Measurements from ENCODE around the gene KDM4C. TPM values are rescaled to one million over a fixed set of nuclear protein-coding genes. Genes with fewer than 3 reads are reported as not detected.

Gene KDM4C
- polyA plus RNA-seq, 2 of the 4 experiments (the other 2 are of a cell fraction), result 9.6 to 15.6 TPM

- POLR2A ChIA-PET, result no interaction called here
- TF ChIP-seq FOSB (CRISPR knock-in tag; IDR thresholded peaks at IDR 0.05), result no peak
- no peak for TF ChIP-seq FOXS1 (CRISPR knock-in tag; IDR thresholded peaks at IDR 0.05)
- no peak for ATAC-seq
- H3K9me3 ChIP-seq, result no peaks in the 10 kb centered on the region
- H3K4me2 ChIP-seq, result no peak overlapping the region
- no peaks in the 10 kb centered on the region for H3K4me1 ChIP-seq
- H3K4me3 ChIP-seq, result no peak overlapping the region
- H3K27ac ChIP-seq, result no peak overlapping the region
- no peak for FAIRE-seq
- no peak for DNase-seq (ENCODE audit: low read depth in 1 of 2, low spot score in 1 of 2)
- CTCF ChIA-PET, result no interaction called here
Observed at GRCh38 chr9:6920041-6920440, 162.3 kb downstream of the KDM4C start.

- H3K4me3 ChIP-seq, result no peak overlapping the region
- no peak for TF ChIP-seq HOXA7 (CRISPR knock-in tag; IDR thresholded peaks at IDR 0.05)
- ChIA-PET CTCF (no interaction called here), POLR2A (no interaction called here)
- ATAC-seq, result no peak
- H3K9me3 ChIP-seq, result no peaks in the 10 kb centered on the region
- H3K27ac ChIP-seq, result no peak overlapping the region
- H3K4me1 ChIP-seq, result no peaks in the 10 kb centered on the region
- DNase-seq (ENCODE audit: low read depth in 1 of 2, low spot score in 1 of 2), result no peak
- FAIRE-seq, result no peak
- WGBS (ENCODE audit: missing lambda C conversion rate), result 91% methylated on average over 5 of the region's 5 CpGs
- H3K4me2 ChIP-seq, result no peak overlapping the region
Observed at GRCh38 chr9:6921315-6921714, 163.5 kb downstream of the KDM4C start.

GRCh38 chr9:6922124-6922676 lies 164.4 kb downstream of the KDM4C start:
- no peak for ATAC-seq
- CTCF ChIA-PET, result no interaction called here
- FAIRE-seq, result no peak
- Histone ChIP-seq H3K4me3 (no peak overlapping the region), H3K9me3 (no peaks in the 10 kb centered on the region), H3K27ac (no peak overlapping the region), H3K4me1 (no peaks in the 10 kb centered on the region), H3K4me2 (no peak overlapping the region)
- POLR2A ChIA-PET, result no interaction called here
- WGBS (ENCODE audit: missing lambda C conversion rate), result 100% methylated on average over 2 of the region's 2 CpGs
- DNase-seq (ENCODE audit: low read depth in 1 of 2, low spot score in 1 of 2), result no peak
- TF ChIP-seq HOXA7 (CRISPR knock-in tag; IDR thresholded peaks at IDR 0.05) (no peak), FOSB (CRISPR knock-in tag; IDR thresholded peaks at IDR 0.05) (no peak), ZC3H11A (IDR thresholded peaks at IDR 0.05) (no peak), MAX (IDR thresholded peaks at IDR 0.05) (no peak), JUN (IDR thresholded peaks at IDR 0.05) (no peak)

GRCh38 chr9:6922680-6923079 lies 164.9 kb downstream of the KDM4C start:
- Histone ChIP-seq H3K4me1 (no peaks in the 10 kb centered on the region), H3K4me2 (no peak overlapping the region), H3K9me3 (no peaks in the 10 kb centered on the region), H3K27ac (no peak overlapping the region), H3K4me3 (no peak overlapping the region)
- TF ChIP-seq POLR2AphosphoS2 (conservative IDR thresholded peaks at IDR 0.05; ENCODE audit: low read length) (no peak), ZC3H11A (IDR thresholded peaks at IDR 0.05) (no peak), ZFP36 (IDR thresholded peaks at IDR 0.05; ENCODE audit: borderline replicate concordance, partially characterized antibody) (no peak), RNF2 (IDR thresholded peaks at IDR 0.05; ENCODE audit: borderline replicate concordance, low read depth) (no peak), JUN (IDR thresholded peaks at IDR 0.05) (no peak), KDM5A (IDR thresholded peaks at IDR 0.05) (no peak), RCOR1 (IDR thresholded peaks at IDR 0.05; ENCODE audit: low read depth, low read length) (no peak), RAD21 (conservative IDR thresholded peaks at IDR 0.05 in 1 of 2, IDR thresholded peaks at IDR 0.05 in 1 of 2) (no peak), JUNB (IDR thresholded peaks at IDR 0.05) (no peak), BCL3 (IDR thresholded peaks at IDR 0.05) (no peak)
- ChIA-PET CTCF (no interaction called here), POLR2A (no interaction called here)
- DNase-seq (ENCODE audit: low read depth in 1 of 2, low spot score in 1 of 2) (no peak), ATAC-seq (no peak), FAIRE-seq (no peak)
- 90% methylated on average over 2 of the region's 2 CpGs for WGBS (ENCODE audit: missing lambda C conversion rate)

- no peak overlapping the region for H3K27ac ChIP-seq
- no peak overlapping the region for H3K4me2 ChIP-seq
- TF ChIP-seq SREBF2 (IDR thresholded peaks at IDR 0.05) (no peak), KDM5A (IDR thresholded peaks at IDR 0.05) (no peak), EHMT2 (IDR thresholded peaks at IDR 0.05; ENCODE audit: low read depth) (no peak), POLR2AphosphoS2 (conservative IDR thresholded peaks at IDR 0.05; ENCODE audit: low read length) (no peak), HES2 (IDR thresholded peaks at IDR 0.05) (no peak)
- H3K9me3 ChIP-seq, result no peaks in the 10 kb centered on the region
- no peaks in the 10 kb centered on the region for H3K4me1 ChIP-seq
- DNase-seq (ENCODE audit: low read depth in 1 of 2, low spot score in 1 of 2) (no peak), ATAC-seq (no peak), FAIRE-seq (no peak)
- ChIA-PET POLR2A (no interaction called here), CTCF (no interaction called here)
- no peak overlapping the region for H3K4me3 ChIP-seq
- 78% methylated on average over 5 of the region's 5 CpGs for WGBS (ENCODE audit: missing lambda C conversion rate)
Observed at GRCh38 chr9:6923086-6923485, 165.3 kb downstream of the KDM4C start.

Measured in A549 (cell line).